ENCODE results near the gene YPEL4.

The YPEL4 gene

DNA sequence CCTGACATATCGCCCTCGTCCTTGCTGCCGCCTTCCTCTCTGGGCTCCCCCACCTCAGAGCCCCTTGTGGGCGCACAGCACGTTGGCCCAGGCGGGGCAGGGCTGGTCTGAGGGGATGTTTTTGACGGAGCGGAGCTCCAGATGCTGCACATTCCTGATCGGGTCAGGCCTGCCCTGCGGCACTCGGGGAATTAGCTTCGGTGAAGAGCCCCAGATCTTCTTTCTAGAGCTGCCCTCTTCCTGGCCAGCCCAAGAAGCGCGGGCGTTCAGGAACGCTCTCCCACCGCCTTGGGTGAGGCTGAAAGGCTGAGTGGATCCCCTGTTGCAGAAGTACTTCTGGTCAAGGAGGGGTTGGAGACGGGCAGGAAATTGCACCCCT lies 12.1 kb downstream of the YPEL4 start:
- no peak for DNase-seq (ENCODE audit: low read depth)
- peak overlapping the region; percentile 98 for H3K4me3 ChIP-seq (ENCODE audit: low read depth, low read length)

DNA sequence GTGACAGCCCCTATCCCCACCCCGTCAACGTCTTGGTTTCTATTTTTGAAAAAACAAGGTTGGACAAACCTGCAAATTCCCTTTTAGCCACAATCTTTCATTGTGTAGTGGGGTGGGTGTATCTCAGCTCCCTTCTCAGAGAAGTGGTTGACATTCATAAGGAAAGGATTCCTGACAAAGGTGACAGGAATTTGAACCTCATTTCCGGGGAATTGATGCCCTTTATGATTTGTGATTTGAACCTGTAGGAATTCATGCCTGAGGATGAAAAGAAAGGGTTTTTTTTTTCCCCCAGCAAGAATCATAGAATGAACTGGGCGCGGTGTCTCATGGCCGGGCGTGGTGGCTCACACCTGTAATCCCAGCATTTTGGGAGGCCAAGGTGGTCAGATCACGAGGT lies 14.5 kb downstream of the YPEL4 start:
- no peak overlapping the region for H3K4me3 ChIP-seq (ENCODE audit: low read depth, low read length)
- DNase-seq (ENCODE audit: low read depth): no peak

DNA sequence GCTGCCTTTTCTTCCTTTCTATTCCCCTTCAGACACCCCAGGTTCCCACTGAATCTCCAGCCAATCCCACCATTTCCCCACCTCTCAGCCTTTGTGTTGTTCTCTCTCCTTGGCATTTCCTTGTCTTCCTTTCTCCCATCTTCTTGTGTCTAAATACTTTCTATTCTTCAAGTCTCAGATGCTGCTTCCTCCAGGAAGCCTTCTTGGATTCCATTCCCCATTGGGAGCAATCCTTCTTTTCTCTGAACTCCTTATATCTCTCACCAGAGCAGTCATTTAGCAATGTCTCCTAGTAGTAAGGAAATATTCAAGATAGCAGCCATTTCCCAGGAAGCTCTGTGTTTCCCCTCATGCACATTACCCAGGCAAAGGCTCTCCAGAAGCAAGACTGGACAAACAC lies 15.4 kb downstream of the YPEL4 start:
- H3K4me3 ChIP-seq (ENCODE audit: low read depth, low read length): no peak overlapping the region
- no peak for DNase-seq (ENCODE audit: low read depth)

DNA sequence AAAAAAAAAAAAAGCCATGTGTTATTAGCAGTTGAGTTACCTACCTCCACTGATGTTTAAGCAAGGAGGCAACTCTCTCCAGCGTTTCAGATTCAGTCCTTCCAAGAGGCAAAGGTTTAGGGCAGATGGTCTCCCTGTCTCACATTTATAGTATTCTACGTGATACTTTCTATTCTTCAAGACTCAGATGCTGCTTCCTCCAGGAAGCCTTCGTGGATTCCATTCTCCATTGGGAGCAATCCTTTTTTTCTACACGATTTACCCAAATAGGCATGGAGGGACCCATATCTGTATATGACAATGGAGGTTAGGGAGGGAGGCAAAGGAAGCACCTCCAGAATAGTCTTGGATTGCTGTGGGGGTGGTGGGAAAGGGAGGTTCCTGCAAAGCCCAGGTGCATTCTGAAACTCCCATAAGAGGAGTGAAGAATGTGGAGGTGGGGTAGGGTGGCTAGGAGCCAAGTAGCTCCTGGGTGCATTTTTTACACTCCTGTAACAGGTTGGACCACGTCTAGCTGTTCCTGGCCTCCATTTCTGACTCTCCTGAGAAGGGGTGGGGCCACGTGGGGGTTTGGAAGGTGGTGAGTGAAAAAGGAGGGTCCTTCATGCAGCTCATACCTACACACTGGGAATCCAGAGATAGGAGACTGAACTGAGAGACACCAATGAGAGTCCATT lies 16.2 kb downstream of the YPEL4 start:
- DNase-seq (ENCODE audit: low read depth): no peak
- H3K4me3 ChIP-seq (ENCODE audit: low read depth, low read length): no peak overlapping the region

DNA sequence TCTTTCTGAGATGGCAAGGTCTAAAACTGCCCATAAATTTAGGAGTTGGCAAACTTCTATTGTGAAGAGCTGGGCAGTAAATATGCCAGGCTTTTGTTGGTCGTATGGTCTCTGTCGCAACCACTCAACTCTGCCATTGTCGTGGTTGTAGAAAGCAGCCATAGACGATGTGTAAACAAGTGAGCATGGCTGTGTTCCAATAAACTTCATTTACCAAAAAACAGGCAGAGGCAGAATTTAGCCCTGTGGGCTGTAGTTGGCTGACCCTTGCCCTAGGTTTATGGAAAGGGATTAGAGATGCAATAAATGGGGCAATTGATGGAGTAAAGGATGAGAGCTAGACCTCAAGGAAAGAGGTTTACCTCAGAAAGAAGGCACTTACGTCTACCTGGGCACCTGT lies 17.6 kb downstream of the YPEL4 start:
- no peak for DNase-seq (ENCODE audit: low read depth)
- H3K4me3 ChIP-seq (ENCODE audit: low read depth, low read length): no peak overlapping the region

DNA sequence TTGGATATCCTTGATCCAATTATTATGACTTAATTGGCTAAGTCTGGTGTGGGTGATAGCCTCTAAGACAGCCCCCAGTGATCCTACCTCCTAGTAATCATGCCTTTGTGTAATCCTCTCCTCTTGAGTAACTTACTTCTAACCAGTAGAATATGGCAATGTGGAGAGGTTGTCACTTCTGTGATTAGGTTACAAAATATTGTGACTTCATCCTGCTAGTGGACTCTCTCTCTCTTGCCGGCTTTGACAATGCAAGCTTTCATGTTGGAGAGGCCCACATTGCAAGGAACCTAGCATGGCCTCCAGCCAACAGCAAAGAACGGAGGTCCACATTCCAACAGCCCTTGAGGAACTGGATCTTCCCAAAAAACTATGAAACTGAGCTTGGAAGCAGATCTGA lies 19.5 kb downstream of the YPEL4 start:
- no peak for DNase-seq (ENCODE audit: low read depth)
- H3K4me3 ChIP-seq (ENCODE audit: low read depth, low read length): no peak overlapping the region

DNA sequence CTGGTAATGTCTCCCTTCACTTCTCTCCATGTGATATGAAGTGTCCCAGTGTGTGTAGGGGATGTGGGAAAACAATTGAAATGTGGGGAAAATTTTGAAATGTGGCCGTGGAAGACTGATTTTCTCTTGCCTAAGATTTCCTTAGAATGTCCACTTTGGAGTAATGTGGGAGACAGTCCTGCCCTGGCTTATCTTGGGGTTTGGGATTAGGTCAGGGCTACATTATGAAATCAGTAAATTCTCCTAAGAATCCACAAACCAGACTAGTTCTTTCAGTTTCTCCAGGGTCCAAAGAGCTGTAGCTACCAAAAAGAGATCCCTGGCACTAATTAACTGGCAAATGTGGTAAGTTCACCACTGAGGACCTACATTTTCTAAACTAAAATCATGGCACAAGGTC lies 22.8 kb downstream of the YPEL4 start:
- no peak overlapping the region for H3K4me3 ChIP-seq (ENCODE audit: low read depth, low read length)
- no peak for DNase-seq (ENCODE audit: low read depth)

DNA sequence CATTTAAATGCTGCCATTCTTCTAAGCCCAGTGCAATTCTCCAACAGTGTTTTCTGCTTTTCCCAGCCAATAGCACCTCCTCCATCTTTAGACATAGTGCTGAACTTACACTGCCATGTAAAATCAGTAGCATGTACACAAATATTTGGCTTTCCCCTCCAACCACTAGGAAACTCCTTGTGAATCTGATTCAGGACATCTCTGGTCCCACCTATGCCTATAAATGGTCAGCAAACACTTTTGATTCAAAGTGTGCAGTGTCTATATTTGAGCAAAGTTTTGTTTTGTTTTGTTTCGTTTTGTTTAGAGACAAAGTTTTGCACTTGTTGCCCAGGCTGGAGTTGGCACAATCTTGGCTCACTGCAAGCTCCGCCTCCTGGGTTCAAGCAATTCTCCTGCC lies 24.8 kb downstream of the YPEL4 start:
- DNase-seq (ENCODE audit: low read depth): no peak
- H3K4me3 ChIP-seq (ENCODE audit: low read depth, low read length): no peak overlapping the region

DNA sequence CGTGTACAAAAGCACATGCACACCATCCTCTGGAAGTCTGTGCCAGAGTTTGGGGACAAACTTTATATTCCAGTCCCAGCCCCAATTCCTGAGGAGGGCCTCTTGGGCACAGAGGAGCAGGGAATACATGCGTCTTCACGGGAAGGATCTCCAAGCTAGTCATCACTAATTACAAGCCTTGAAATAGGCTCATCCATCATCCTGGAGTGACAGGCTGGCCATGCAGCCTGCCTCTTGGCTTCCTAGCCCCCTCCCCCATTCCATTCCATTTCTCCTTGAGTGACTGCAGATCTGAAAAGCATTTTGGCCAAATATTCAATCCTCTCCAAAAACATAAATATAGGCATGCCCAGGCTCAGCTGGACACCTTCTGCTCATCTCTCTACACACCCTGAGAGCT lies 27.4 kb downstream of the YPEL4 start:
- H3K4me3 ChIP-seq (ENCODE audit: low read depth, low read length): no peak overlapping the region
- DNase-seq (ENCODE audit: low read depth): no peak

DNA sequence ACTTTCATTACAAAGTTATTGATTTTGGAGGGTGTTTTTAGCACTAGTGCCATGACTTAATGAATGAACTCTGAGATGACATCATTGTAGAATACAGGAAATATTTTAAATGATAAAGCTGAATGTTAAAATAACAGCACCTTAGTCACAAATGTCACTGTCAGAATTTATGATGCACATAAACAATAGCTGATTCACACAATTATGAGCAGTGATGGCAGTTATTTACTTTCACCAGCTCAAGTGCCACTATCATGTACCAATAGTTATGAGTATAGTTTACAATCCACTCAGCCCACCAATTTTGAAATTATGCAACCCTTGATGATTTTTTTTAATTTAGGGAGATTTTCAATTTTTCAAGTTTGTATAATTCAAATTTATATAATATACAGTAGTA lies 29.2 kb downstream of the YPEL4 start:
- no peak overlapping the region for H3K4me3 ChIP-seq (ENCODE audit: low read depth, low read length)
- no peak for DNase-seq (ENCODE audit: low read depth)

DNA sequence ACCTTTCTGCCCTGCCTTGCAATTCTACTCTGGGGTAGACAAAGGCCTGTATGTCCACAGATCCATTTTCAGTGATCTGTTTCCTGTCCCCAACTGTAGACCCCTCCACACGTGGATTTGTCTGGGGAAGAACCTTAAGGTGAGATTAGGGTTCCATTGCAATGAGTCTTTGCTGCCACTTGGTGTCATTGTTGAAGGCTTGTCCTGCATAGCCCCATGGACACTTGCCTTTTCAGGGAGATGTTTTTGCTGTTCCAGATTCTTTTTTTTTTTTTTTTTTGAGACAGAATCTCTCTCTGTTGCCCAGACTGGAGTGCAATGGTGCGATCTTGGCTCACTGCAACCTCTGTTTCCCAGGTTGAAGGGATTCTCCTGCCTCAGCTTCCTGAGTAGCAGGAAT lies 30.4 kb downstream of the YPEL4 start:
- H3K4me3 ChIP-seq (ENCODE audit: low read depth, low read length): no peak overlapping the region
- DNase-seq (ENCODE audit: low read depth): no peak

DNA sequence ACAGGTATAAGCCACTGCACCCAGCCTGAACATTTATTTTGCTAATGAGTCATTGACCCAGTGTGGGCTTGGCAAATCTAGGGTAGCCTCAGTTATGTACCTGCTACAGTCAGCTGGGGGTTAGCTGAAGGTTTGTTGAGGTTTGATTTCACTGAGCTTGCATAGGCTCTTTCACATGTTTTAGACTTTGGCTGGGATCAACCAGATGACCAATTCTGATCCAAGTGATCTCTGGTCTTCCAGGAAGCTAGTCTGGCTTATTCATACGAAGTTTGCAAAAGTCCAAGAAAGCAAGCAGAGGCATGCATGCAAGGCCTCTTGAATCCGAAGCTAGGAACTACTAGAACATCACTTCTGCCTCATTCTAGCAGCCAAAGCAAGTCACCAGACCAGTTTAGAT lies 31.3 kb downstream of the YPEL4 start:
- H3K4me3 ChIP-seq (ENCODE audit: low read depth, low read length): no peak overlapping the region
- DNase-seq (ENCODE audit: low read depth): no peak

DNA sequence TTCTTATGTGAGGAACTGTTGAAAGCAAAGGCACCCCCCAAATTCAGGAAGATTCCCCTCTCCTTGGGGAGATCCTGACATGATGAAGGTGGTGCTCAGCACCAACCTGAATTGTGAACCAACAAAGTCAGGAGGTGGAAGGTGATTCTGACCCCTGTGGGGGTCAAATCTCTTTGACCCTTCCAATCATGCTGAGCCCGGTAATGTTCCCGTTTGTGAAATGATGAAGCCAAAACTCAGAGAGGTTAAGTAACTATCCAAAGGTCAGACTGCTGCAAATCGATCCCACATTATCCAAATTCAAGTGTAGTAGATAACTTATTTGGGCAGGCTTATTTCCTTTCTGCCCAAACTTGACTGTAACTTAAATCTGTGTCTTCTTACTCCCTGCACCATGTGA lies 33.1 kb downstream of the YPEL4 start:
- no peak for DNase-seq (ENCODE audit: low read depth)
- no peak overlapping the region for H3K4me3 ChIP-seq (ENCODE audit: low read depth, low read length)

DNA sequence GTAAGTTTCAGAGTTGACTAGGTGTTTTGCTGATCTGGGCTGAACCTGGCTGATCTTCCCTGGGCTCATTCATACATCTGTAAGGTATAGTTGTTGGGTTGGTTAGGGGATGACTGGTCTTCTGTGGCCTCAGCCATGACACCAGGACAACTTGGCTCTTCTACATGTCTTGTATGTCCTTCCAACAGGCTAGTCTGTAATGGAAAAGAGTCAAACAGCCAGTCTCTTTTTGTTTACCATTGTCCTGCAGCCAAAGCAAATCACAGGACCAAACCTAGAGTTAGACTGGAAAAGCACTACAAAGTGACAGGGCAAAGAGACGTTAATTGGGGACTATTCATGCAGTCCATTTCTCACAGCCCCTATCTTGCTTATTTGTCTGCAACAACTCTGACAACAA lies 34.4 kb downstream of the YPEL4 start:
- no peak for DNase-seq (ENCODE audit: low read depth)
- H3K4me3 ChIP-seq (ENCODE audit: low read depth, low read length): no peak overlapping the region

DNA sequence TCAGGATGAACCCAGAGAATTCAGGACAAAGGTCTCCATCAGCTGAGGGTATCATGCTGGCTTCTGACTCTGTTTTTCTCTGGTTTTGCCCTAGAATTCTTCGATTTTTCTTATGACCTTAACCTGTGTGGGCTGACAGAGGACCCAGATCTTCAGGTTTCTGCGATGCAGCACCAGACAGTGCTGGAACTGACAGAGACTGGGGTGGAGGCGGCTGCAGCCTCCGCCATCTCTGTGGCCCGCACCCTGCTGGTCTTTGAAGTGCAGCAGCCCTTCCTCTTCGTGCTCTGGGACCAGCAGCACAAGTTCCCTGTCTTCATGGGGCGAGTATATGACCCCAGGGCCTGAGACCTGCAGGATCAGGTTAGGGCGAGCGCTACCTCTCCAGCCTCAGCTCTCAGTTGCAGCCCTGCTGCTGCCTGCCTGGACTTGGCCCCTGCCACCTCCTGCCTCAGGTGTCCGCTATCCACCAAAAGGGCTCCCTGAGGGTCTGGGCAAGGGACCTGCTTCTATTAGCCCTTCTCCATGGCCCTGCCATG lies 35.4 kb downstream of the YPEL4 start:
- no peak for DNase-seq (ENCODE audit: low read depth)
- H3K4me3 ChIP-seq (ENCODE audit: low read depth, low read length): no peak overlapping the region

DNA sequence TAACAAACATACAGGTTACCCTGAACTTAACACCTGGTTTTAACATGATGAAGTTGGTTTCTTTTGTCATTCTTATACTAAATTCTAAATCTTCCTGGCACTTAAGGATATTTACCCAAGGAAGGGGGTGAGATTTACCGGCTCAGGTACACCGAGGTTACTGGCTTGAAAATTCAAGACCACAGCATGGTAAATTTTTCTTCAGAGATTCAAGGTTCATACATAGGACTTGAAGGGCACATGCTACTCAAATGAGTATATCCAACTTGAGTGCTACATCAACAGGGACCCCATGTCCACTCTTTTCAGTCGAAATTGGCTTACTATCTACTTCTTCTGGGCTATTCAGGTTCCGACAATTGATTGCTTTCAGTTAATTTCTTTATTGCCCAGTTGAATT lies 39.5 kb downstream of the YPEL4 start:
- no peak for DNase-seq (ENCODE audit: low read depth)
- no peak overlapping the region for H3K4me3 ChIP-seq (ENCODE audit: low read depth, low read length)

DNA sequence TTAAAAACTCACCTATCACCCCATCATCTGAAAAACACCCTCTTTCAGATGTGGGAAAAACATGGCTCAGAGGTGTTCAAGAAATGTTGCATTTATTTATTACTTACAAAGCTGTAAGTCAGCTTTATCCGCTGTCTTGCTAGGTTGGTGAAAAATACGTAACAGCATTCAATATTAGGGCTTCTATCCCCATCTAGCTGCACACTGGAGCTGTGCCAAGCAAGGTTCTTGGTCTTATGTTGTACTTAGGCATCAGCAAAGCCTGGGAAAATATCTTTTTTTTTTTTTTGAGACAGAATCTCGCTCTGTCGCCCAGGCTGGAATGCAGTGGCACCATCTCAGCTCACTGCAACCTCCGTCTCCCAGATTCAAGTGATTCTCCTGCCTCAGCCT lies 44.7 kb downstream of the YPEL4 start:
- no peak overlapping the region for H3K4me3 ChIP-seq (ENCODE audit: low read depth, low read length)

DNA sequence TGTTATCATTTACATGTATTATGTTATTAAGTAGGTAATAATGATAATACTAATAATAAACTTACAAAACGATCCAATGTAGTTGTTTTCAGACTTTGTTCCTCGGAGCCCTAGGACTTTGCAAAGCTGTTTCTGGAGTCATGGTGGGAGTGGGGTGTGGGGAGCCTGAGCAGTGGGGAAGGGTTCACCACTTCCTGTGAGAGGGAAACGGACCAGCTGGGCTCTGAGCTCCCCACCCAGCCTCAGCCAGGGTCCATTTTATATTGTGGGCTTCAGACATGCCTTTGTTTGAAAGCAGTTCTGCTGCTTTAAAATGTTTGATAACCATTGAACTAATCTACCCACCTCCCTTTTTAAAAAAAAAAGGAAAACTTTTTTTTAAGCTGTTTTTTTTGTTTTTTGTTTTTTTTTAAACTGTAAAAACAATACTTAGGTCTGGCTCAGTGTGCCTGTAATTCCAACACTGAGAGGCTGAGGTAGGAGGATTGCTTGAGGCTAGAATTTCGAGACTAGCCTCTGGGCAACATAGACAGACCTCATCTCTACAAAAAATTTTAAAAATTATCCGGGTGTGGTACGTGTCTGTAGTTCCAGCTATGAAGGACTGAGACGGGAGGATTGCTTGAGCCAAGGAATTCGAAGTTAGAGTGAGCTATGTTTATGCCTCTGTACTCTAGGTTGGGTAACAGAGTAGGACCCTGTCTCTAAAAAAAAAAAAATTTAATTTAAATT lies 45.2 kb downstream of the YPEL4 start:
- no peak for DNase-seq (ENCODE audit: low read depth)

More for the DNA sequence above, 44.7 kb downstream of the YPEL4 start:
- no peak for DNase-seq (ENCODE audit: low read depth)

DNA sequence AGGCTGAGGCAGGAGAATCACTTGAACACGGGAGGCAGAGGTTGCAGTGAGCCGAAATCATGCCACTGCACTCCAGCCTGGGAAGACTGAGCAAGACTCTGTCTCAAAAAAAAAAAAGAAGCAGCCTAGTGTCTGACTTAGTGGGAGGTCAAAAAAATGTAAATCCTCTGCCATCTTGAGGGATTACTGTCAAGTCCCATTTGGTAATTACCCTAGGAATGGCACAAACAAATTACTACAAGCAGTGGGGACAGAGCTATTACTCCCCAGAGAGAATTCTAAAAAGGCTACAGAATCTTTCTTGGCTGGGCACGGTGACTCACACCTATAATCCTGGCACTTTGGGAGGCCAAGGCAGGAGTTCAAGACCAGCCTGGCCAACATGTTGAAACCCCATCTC lies 48.4 kb downstream of the YPEL4 start:
- no peak overlapping the region for H3K4me3 ChIP-seq (ENCODE audit: low read depth, low read length)
- DNase-seq (ENCODE audit: low read depth): no peak

More for the DNA sequence above, 45.2 kb downstream of the YPEL4 start:
- no peak overlapping the region for H3K4me3 ChIP-seq (ENCODE audit: low read depth, low read length)

DNA sequence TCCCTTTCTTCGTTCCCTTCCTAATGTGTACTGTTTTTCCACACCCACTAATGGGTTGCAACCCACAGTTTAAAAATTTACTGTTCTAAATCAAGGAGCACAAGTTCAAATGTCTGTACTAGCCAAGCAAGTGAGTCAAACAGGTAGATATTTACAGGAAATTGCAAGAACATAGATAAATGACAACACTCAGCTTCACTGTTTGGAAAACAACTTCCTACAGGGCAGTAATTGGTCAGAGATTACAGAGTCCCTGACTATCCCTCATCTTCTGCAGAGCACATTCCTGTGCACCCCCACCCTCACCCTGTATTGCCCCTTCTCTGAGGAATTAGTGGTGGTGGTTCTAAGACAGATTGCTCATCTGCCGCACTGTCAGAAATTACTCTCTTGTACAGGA lies 50.3 kb downstream of the YPEL4 start:
- peak overlapping the region; percentile 43 for H3K4me3 ChIP-seq (ENCODE audit: low read depth, low read length)
- no peak for DNase-seq (ENCODE audit: low read depth)

DNA sequence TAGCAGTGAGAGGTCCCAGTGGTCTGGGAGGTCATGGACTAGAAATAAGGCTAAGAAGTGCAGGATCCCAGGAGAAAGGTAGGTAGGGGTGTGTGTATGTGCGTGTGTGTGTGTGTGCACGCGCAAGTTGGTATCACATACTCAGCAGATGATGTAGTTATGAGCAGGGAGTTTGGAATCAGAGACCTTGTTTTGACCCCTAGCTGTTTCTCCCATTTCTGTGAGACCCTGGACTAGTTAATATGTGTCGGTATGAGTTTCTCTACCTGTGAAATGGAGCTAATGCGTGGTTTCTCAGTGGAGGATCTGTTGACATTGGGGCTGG lies 50.9 kb downstream of the YPEL4 start:
- DNase-seq (ENCODE audit: low read depth): peak; percentile 21
- peak overlapping the region; percentile 43 for H3K4me3 ChIP-seq (ENCODE audit: low read depth, low read length)

Measured in skeletal muscle cell (primary cell).